Measurements from ENCODE around the gene ESD.

The ESD gene

DNA sequence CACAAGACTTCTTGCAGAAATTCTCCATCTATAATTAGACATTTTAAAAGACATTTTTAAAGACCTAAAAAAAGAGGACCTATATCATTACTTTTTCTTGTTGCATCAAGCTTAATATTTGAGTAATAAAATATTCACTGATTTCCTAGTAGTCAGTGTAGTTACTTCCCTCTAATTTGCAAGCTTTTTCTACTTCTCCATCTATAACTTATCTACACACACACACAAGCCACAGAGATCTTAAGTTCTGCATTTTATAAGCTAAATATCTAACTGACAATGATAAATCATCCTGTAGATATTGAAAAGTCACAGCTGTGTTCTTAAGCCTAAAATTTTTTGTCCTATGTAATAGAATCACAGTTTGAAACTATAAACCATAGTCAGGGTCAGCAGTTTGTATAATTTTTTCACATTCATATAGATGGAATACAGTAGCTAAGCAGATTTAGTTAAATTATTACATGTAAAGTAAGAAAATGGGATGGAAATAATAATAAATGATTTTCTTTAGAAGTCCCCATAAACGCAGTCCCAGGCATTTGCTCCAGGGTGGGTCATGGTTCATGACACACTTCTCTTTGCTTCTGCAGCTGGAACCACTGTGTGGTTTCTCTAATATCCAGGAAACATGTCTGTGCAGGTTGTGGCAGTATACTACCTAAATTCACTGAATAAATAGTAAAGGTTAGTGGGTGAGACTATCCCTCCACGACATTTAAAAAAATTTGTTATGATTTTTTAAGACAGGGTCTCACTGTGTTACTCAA is 60.2 kb downstream of the ESD start:
- Histone ChIP-seq H3K27ac (no peak overlapping the region), H3K4me3 (ENCODE audit: low read depth, low read length) (no peak overlapping the region), H3K36me3 (no peaks in the 10 kb centered on the region), H3K9me3 (ENCODE audit: severe bottlenecking) (no peaks in the 10 kb centered on the region), H3K27me3 (ENCODE audit: insufficient read depth, low read depth, severe bottlenecking) (no peaks in the 10 kb centered on the region)
- TF ChIP-seq CTCF (IDR thresholded peaks at IDR 0.05; ENCODE audit: low read depth, low read length) = no peak
- DNase-seq = no peak

GRCh38 chr13:46735425-46735824 is 61.5 kb downstream of the ESD start:
- DNase-seq = no peak
- Histone ChIP-seq H3K36me3 (no peaks in the 10 kb centered on the region), H3K4me3 (ENCODE audit: low read depth, low read length) (no peak overlapping the region), H3K27me3 (ENCODE audit: insufficient read depth, low read depth, severe bottlenecking) (no peaks in the 10 kb centered on the region), H3K9me3 (ENCODE audit: severe bottlenecking) (no peaks in the 10 kb centered on the region), H3K27ac (no peak overlapping the region)
- no peak for TF ChIP-seq CTCF (IDR thresholded peaks at IDR 0.05; ENCODE audit: low read depth, low read length)

DNA sequence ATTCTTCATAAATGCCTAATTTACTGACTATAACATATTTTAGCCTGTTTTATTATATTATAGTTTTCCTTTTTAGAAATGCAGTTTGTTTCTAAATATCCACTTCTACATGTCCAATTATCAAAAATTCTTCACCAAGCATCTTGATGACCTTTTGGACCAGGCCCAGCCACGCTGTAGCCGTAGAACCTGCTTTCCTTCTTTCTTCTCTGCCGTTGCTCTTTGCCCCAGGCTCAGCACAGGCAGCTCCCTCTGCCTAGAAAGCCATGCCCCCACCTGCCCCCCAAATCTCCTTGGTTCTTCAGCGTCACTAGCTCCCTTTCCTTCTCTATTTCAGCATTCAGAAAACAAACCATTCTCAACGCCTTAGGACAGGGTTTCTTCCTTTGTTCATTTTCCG is 65.4 kb downstream of the ESD start:
- H3K4me3 ChIP-seq (ENCODE audit: low read depth, low read length) = no peak overlapping the region
- H3K36me3 ChIP-seq = peaks cover 7% of the 10 kb centered on the region
- no peak for TF ChIP-seq CTCF (IDR thresholded peaks at IDR 0.05; ENCODE audit: low read depth, low read length)
- DNase-seq = no peak
- H3K9me3 ChIP-seq (ENCODE audit: severe bottlenecking) = no peaks in the 10 kb centered on the region
- H3K27ac ChIP-seq = no peak overlapping the region
- H3K27me3 ChIP-seq (ENCODE audit: insufficient read depth, low read depth, severe bottlenecking) = no peaks in the 10 kb centered on the region

GRCh38 chr13:46728777-46729176 is 68.2 kb downstream of the ESD start:
- TF ChIP-seq CTCF (IDR thresholded peaks at IDR 0.05; ENCODE audit: low read depth, low read length) = no peak
- no peaks in the 10 kb centered on the region for H3K27me3 ChIP-seq (ENCODE audit: insufficient read depth, low read depth, severe bottlenecking)
- H3K27ac ChIP-seq = no peak overlapping the region
- peaks cover 18% of the 10 kb centered on the region for H3K36me3 ChIP-seq
- DNase-seq = no peak
- no peaks in the 10 kb centered on the region for H3K9me3 ChIP-seq (ENCODE audit: severe bottlenecking)
- H3K4me3 ChIP-seq (ENCODE audit: low read depth, low read length) = no peak overlapping the region

DNA sequence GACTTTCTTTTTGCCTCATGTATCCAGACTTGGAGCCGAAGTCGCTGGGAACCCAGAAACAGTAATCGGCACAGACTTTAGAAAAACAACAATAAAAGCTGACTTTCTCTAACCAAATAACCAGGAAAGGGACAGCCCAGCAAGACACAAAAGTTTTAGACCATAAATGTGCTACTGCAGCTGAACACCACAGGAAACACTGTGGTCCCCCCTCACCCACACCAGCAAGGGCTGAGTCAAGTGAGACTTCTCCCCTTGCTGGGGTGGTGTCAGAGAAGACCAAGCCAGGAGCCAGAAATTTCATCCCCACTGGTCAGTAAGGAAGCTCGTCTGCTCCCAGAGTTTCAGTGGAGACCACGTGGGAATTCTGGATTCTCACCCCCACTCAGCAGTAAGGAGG is 70.6 kb downstream of the ESD start:
- no peak for DNase-seq
- no peak overlapping the region for H3K4me3 ChIP-seq (ENCODE audit: low read depth, low read length)
- no peaks in the 10 kb centered on the region for H3K27me3 ChIP-seq (ENCODE audit: insufficient read depth, low read depth, severe bottlenecking)
- peaks cover 18% of the 10 kb centered on the region for H3K36me3 ChIP-seq
- no peaks in the 10 kb centered on the region for H3K9me3 ChIP-seq (ENCODE audit: severe bottlenecking)
- no peak overlapping the region for H3K27ac ChIP-seq
- no peak for TF ChIP-seq CTCF (IDR thresholded peaks at IDR 0.05; ENCODE audit: low read depth, low read length)
